Stimulated activated CD8-positive, alpha-beta memory T cell treated with anti-CD3 and anti-CD28 coated beads, Interleukin-12 subunit alpha, Interleukin-12 subunit beta, amount 100 ng/mL, for 24 hours (primary cell): ENCODE data around the gene ADCY9.
"Not testable (repeated sequence)": the region's sequence is repeated elsewhere in the genome, so short reads cannot be mapped to it uniquely, and the experiment has no call there.

Experiments
- DNase-seq: peaks from one replicate; pipeline ENCODE4 v3.0.0-alpha.2; 2020; ENCODE audit errors: extremely low read depth

Gene ADCY9

DNA sequence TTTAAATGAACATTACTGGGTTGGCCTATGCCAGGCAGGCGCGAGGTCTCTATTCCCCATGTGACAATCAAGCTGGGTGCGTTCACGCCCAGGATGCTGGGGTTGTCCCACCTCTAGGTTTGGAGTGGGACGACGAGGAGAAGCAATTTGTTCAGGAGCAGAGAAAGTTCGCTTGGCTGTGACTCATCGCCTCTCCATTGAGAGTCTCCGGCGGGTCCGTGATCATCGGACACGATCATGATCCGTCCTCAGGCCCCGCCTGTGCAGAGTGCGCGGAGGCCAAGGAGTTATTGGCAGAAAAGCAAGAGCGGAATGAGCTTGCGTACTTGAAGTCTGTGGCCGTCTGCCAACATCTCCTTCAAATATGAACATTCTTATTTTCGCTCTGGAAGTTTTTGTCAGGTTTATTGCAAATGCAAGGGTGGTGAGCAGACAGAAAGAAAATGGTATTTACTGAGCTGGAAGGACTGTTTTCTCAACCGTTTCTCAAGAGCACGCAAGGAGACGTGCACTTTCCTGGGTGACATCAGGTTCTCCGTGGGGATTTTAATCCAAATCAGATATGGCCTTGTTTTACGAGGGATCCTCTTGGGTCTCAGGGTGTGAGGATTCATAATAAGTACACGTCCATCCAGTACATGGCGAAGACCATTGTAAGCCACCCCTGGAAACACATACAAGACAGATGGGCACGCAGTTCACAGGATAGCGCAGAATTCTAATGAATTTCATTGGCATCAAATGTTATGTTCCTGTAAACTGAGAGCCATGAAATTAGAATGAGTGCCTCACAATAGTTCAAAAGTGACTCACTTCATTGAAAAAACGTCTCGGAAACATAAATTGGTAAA, 165.7 kb downstream of the ADCY9 start:
- no peak for DNase-seq

- no peak for DNase-seq
Measured at GRCh38 chr16:3949946-3950342, 166.3 kb downstream of the ADCY9 start.

DNA sequence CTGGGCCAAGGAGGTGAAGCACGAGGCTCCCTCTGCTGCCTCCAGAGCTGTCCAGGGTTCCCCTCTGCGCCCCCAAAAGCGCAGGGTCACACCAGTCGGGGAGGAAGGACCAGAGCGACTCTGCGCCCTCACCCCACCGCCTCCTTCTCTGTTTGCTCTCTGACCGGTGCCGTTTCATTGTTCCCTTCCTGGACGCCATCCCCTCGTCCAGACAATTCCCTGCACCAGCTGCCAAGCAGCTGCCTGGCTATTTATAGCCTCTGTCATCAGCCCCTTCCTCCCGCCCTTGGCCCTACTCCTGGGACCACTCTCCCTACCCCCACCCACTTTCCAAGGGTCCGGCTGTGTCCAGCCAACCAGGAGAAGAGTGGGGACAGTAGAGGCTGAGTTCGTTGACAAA, 167.0 kb downstream of the ADCY9 start:
- DNase-seq, result no peak

DNA sequence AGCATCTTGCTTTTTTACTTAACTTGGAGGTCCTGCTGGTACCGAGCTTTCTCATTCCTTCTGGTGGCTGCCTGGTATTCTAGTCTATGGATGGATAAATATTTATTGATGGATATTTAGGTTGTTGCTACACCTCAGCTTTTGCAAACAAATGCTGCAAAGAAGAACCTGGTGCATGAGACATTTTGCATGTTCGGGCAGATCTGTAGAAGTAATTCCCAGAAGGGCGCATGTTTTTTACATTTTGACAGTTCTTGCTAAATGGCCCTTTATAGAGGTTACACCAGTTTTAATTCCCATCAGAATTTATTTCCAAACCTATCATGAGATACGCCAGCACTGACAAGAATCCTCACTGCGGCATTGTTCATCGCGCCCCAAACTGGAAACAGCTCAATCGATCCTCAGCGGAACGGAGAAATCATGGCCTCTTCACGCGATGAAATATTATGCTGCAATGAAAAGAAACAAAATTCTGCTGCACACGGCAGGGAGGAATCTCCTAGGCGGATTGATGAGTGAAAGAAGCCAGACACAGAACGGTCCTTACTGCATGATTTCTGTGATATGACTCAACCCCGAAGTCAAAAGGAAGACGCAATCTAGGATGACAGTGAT, 167.8 kb downstream of the ADCY9 start:
- no peak for DNase-seq

GRCh38 chr16:3946604-3947180, 169.6 kb downstream of the ADCY9 start:
- DNase-seq, result no peak

DNA sequence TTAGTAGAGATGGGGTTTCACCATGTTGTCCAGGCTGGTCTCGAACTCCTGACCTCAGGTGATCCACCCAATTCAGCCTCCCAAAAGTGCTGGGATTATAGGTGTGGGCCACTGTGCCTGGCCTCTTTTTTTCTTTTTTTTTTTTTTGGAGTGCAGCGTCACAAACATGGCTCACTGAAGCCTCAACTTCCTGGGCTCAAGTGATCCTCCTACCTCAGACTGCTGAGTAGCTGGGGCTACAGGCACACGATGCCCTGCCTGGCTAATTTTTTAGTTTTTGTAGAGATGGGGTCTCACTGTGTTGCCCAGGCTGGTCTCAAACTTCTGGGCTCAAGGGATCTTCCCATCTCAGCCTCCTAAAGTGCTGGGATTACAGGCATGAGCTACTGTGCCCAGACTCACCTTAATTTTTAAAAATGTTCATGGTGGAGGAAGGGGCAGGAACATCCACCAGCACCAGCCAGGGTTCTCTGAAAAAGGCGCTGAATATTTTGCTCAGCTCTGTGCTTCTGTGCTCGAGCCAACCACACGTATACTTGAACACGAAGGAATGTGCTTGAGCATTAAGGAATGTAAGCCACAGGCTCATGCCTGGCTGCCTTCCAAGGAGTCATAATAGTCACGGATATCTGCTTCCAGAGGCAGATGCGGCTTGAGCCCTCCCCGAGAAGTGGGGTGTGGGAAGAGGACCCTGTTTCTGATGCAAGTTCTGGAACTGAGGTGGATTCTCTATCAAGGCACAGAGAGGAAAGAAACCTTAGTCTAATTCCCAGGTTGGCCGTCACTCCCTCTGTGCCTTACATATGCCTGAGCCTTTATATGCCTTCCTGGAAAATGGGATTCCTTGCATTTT, 170.3 kb downstream of the ADCY9 start:
- no peak for DNase-seq

GRCh38 chr16:3944457-3944856, 171.8 kb downstream of the ADCY9 start:
- DNase-seq, result not testable (repeated sequence)

DNA sequence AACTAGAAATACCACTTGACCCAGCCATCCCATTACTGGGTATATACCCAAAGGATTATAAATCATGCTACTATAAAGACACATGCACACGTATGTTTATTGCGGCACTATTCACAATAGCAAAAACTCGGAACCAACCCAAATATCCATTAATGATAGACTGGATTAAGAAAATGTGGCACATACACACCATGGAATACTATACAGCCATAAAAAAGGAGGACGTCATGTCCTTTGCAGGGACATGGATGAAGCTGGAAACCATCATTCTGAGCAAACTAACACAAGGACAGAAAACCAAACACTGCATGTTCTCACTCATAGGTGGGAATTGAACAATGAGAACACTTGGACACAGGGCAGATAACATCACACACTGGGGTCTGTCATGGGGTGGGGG, 174.1 kb downstream of the ADCY9 start:
- DNase-seq, result not testable (repeated sequence)

GRCh38 chr16:3938843-3939624, 177.2 kb downstream of the ADCY9 start:
- peak; percentile 15 for DNase-seq

DNA sequence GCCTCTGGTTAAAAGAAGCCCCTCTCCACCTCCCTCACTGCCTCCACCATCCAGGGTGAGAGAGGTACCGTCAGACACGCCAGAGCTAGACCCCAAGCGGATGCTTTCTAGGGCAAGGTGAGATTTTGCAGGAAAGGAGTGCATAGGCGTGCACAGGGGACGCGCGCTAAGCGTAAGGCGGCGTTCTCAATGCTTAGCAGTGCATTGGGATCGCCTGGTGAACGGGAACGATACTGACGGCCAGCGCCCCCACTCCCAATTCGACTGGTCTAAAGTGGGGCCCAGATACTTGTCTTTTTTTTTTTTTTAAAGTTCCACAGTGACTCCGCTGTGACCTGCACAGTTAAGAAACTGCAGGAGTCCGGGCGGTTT, 177.8 kb downstream of the ADCY9 start:
- DNase-seq, result no peak

DNA sequence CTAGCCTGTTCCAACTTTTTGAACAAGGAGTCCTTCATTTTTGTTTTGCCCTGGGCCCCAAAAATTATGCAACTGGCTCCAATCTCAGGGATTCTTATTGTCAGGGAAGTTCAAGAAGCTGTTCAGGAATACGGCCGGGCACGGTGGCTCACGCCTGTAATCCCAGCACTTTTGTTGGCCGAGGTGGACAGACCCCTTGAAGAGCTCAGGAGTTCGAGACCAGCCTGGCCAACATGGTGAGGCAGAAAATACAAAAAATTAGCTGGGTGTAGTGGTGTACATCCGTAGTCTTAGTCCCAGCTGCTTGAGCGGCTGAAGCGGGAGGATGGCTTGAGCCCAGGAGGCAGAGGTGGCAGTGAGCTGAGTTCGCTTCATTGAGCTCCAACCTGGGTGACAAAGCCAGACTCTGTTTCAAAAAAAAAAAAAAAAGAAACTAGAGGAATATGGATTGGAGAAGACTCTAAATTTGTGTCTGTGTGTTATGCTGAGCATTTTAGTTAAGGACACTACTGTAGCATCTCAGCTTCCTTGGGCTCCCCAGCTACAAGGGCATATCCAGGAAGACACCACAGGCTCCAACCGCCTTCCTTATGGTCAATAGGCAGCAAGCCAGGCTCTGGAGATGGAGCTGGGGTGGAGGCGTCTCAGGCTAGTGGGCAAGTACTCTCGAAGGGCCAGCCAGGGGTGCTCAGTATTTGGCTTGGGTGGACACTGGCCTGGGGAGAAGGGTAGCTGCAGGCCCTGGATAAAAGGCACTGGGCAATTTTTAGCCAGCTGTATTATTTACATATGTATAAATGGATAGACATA, 179.0 kb downstream of the ADCY9 start:
- no peak for DNase-seq

DNA sequence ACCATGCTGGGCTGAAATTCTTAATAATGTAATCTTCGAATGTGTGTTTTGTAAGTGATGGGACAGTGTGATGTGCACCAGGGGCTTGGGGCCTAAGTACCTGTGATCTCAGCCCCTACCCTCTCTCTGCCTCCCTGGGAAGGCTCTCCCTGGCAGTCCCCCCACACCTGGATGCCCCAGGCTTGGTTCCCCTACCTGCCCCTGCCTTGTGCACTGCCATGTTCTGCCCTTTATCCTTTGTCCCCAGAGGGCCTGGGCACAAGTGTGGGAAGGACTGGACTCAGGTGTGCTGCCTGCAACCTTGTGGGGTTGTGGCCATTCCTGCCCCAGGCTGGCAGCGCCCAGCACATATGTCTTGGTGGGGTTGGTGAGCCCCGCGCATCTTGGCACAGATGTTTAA, 180.3 kb downstream of the ADCY9 start:
- no peak for DNase-seq

DNA sequence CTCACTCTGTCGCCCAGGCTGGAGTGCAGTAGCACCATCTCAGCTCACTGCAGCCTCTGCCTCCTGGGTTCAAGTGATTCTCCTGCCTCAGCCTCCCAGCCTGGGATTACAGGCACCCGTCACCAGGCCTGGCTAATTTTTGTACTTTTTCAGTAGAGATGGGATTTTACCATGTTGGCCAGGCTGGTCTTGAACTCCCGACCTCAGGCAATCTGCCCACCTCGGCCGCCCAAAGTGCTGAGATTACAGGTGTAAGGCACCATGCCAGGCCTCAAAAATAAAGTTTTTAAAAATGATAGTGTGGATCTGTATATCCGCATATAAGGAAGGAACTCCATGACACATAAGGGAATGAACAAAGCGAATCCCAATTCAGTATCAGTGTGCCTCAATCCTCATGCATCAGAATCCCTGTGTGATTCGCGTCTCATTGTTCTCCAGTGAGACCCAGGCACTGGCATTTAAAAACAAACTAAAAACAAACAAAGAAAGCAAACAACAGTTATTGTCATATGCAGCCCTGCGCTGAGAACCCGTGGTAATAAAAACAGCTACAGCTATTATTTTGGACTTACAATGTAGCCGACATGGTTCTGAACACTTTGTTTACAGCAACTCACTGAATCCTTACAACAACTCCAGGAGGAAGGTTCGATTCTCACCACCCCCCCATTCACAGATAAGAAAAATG, 181.6 kb downstream of the ADCY9 start:
- DNase-seq, result no peak

DNA sequence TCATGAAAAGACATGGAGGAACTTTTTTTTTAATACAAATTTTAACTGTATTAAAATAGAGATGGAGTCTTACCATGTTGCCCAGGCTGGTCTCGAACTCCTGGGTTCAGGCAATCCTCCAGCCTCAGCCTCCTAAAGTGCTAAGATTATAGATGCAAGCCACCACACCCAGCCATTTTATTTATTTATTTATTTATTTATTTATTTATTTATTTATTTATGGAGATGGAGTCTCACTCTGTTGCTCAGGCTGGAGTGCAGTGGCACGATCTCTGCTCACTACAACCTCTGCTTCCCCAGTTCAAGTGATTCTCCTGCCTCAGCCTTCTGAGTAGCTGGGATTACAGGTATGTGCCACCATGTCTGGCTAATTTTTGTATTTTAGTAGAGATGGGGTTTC, 189.1 kb downstream of the ADCY9 start:
- DNase-seq, result not testable (repeated sequence)

GRCh38 chr16:3924763-3925162, 191.5 kb downstream of the ADCY9 start:
- DNase-seq, result no peak

- DNase-seq, result no peak
Measured at GRCh38 chr16:3922241-3922640, 194.0 kb downstream of the ADCY9 start.

DNA sequence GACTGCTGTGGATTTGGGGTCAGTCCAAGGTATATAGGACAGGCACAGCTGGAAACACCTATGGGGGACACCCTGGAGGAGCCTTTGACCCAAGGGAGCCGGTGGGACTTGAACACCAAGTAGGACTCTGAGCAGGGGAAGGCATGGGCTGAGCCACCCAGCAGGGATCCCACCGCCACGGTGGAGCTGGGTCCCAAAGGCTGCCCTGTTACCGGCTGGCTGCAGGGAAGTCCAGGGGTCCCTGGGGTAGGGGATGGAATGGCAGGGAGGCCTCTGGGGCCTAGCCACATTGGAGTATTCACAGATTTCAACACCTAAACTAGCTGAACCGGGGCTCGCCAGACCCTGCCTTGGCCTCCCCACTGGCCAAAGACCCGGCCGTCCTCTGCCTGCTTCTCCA, 196.0 kb downstream of the ADCY9 start:
- DNase-seq, result no peak

- no peak for DNase-seq
Measured at GRCh38 chr16:3919413-3919812, 196.8 kb downstream of the ADCY9 start.

DNA sequence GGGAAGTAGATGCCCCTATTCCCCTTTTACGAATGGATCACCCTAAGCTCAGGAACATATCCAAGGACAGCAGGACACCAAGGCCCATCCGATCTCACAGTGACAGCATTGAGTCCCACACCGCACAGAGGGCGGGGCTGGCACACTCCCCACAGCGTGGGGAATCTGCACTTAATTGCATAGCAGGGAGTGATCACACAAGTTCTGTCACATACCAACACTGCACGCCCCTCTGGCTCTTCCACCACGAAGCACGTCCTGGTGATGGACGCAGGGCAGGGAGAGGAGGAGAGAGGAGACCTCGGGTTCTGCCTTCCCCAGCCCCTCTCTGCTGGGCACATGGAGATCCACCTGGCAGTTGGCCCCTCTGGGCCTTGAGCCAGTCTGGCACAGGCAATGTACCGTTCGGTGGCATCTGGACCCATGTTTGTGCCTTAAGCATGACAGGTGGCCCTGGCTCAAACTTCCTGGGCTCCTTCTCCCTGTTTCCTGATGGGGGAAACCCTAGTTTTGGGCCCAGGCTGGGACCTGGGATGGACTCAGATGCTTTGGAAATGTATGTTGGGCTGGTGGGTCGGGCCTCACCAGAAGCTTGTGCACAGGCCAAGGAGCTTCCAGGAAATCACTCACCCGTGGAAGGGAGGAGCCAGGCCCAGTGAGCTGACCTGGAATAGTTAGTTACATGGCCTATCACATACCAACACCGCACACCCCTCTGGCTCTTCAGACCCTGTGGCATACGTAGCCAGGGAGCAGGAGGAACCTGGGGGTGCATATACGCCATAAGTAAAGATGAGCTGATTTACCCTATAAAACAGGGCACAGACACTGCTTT, 200.6 kb downstream of the ADCY9 start:
- no peak for DNase-seq
